22Rv1 (cell line): Measurements from ENCODE around the gene CORO2B.

Source experiments
- H3K27ac ChIP-seq: fragments of 450-650 bp; 2 replicates; pipeline ENCODE4 v1.5.1; 2017
- CTCF ChIP-seq: fragments of 450-650 bp; IDR thresholded peaks from 2 replicates; pipeline ENCODE4 v1.5.1; 2017; ENCODE audit warnings: mild to moderate bottlenecking
- ZFX ChIP-seq: fragments of 450-650 bp; IDR thresholded peaks from 2 replicates; pipeline ENCODE4 v1.6.1; 2017; ENCODE audit warnings: antibody characterized with exemption, borderline replicate concordance

Gene CORO2B

GRCh38 chr15:68597581-68597980 lies 18.8 kb downstream of the CORO2B start:
- TF ChIP-seq ZFX: no peak
- TF ChIP-seq CTCF: no peak
- no peak overlapping the region for H3K27ac ChIP-seq

GRCh38 chr15:68598171-68599152 lies 19.7 kb downstream of the CORO2B start:
- H3K27ac ChIP-seq: no peak overlapping the region
- no peak for TF ChIP-seq ZFX

- H3K27ac ChIP-seq: no peak overlapping the region
- TF ChIP-seq ZFX (no peak), CTCF (no peak)
These were observed 20.4 kb downstream of the CORO2B start for GRCh38 chr15:68599153-68599545.

- no peak overlapping the region for H3K27ac ChIP-seq
- no peak for TF ChIP-seq ZFX
- no peak for TF ChIP-seq CTCF
These were observed 20.8 kb downstream of the CORO2B start for GRCh38 chr15:68599560-68600071.

GRCh38 chr15:68601206-68602197 lies 22.7 kb downstream of the CORO2B start:
- no peak overlapping the region for H3K27ac ChIP-seq
- TF ChIP-seq ZFX (no peak), CTCF (no peak)

- no peak overlapping the region for H3K27ac ChIP-seq
- TF ChIP-seq CTCF (no peak), ZFX (no peak)
These were observed 23.8 kb downstream of the CORO2B start for GRCh38 chr15:68602459-68603215.

GRCh38 chr15:68603216-68603595 lies 24.4 kb downstream of the CORO2B start:
- TF ChIP-seq CTCF: no peak
- TF ChIP-seq ZFX: no peak
- no peak overlapping the region for H3K27ac ChIP-seq
